Transverse colon (tissue), 4 donors: ENCODE measurements around the gene MRPL53. TPM values are rescaled to one million over a fixed set of nuclear protein-coding genes. Genes with fewer than 3 reads are reported as not detected.

Source experiments
- DNase-seq: peaks from one replicate; pipeline ENCODE4 v3.0.0-alpha.2; 2019
- H3K27ac ChIP-seq, 4 donors: fragments of 200-600 bp; sonication (generic); 2 replicates each; pipeline ENCODE4 v1.5.1; 2016 to 2018; ENCODE audit warnings: inconsistent platforms in 4 of 4
- H3K27me3 ChIP-seq: fragments of 200-600 bp; sonication (generic); 2 replicates; pipeline ENCODE4 v1.5.1; 2017; ENCODE audit warnings: inconsistent platforms
- H3K36me3 ChIP-seq, 4 donors: fragments of 200-600 bp; sonication (generic); 2 replicates each; pipeline ENCODE4 v1.5.1; 2017 to 2019; ENCODE audit warnings: inconsistent platforms in 4 of 4
- H3K4me1 ChIP-seq, 4 donors: fragments of 200-600 bp; sonication (generic); 2 replicates each; pipeline ENCODE4 v1.5.1; 2017 to 2020; ENCODE audit warnings: inconsistent platforms in 4 of 4
- H3K4me3 ChIP-seq, 4 donors: fragments of 200-600 bp; sonication (generic); 1 replicate in 1 of 4; 2 replicates in 3 of 4; pipeline versions ENCODE4 v1.5.1 to v1.6.1; 2017 to 2019; ENCODE audit warnings: inconsistent platforms in 4 of 4
- H3K9me3 ChIP-seq, 2 donors: fragments of 200-600 bp; sonication (generic); 2 replicates each; pipeline ENCODE4 v1.5.1; 2017 to 2019; ENCODE audit warnings: inconsistent platforms in 2 of 2
- CTCF ChIP-seq, 5 experiments: fragments of 200-600 bp in 3 of 5; fragments of 450-650 bp in 2 of 5; sonication (generic) in 3 of 5; IDR thresholded peaks; 1 replicate in 2 of 5; 2 replicates in 3 of 5; pipeline ENCODE4 v1.5.1; 2016 to 2017; ENCODE audit warnings: antibody characterized with exemption in 5 of 5, inconsistent platforms in 3 of 5, mild to moderate bottlenecking in 2 of 5, moderate library complexity in 1 of 5
- EP300 ChIP-seq: sonication (generic); formaldehyde crosslinking; IDR thresholded peaks from one replicate; pipeline ENCODE4 v1.6.1; 2017; ENCODE audit warnings: antibody characterized with exemption, low read depth
- POLR2A ChIP-seq: fragments of 450-650 bp; IDR thresholded peaks from one replicate; pipeline ENCODE4 v1.6.1; 2016; ENCODE audit warnings: antibody characterized with exemption, mild to moderate bottlenecking, moderate library complexity
- POLR2AphosphoS5 ChIP-seq, 3 donors: sonication (generic); formaldehyde crosslinking; IDR thresholded peaks; one replicate each; pipeline ENCODE4 v1.6.1; 2016; ENCODE audit warnings: antibody characterized with exemption in 3 of 3
- WGBS, 2 donors: methylation state at CpG; one replicate each; pipeline ENCODE4 v1.1.5; 2018; ENCODE audit warnings: low coverage in 1 of 2; 5-methylcytosine and 5-hydroxymethylcytosine counted together
- in situ Hi-C, 4 donors: fragments of 200-750 bp; cut with MboI; loops; one replicate each; pipeline versions ENCODE4 v1.15.0 to v1.15.1; 2017; ENCODE audit warnings: low sequenced_read_pairs in 3 of 4, low pct_ligation_motif_present in 1 of 4, low pct_unique_long_range_greater_than_20kb in 1 of 4
- intact Hi-C: fragments of 100-400 bp; cut with DNase I; formaldehyde crosslinking; loops from one replicate; pipeline ENCODE4 v1.15.1; 2023; ENCODE audit warnings: low total_unique reads
- total RNA-seq, 4 donors: library from RNA; depleted of rRNA; stranded (reverse); fragments of >200 nt; gene quantifications; one replicate each; pipeline ENCODE4 v1.1.0, GENCODE V29; 2016

Gene MRPL53
- total RNA-seq, 4 donors from 2014 or later, result 23.2 to 170 (median 26.3) TPM

- TF ChIP-seq POLR2A, result no peak
- Histone ChIP-seq H3K27ac (peak overlapping the region; percentile 21 to 52 (median 46)), H3K9me3 (no peaks in the 10 kb centered on the region), H3K27me3 (no peaks in the 10 kb centered on the region), H3K4me3 (no peak overlapping the region), H3K4me1 (peaks cover 0 to 18% (median 7%) of the 10 kb centered on the region in 4 donors), H3K36me3 (peaks cover 0 to 9% (median 0%) of the 10 kb centered on the region in 4 donors)
- DNase-seq, result peak; percentile 65
- in situ Hi-C loops (no loop called here), intact Hi-C loops (no loop called here)
- 60 to 77% methylated on average over 1 to 18 of the region's 18 CpGs for WGBS, 2 donors
Measured at GRCh38 chr2:74429487-74430451, 42.7 kb downstream of the MRPL53 start.

GRCh38 chr2:74428675-74429074, 43.8 kb downstream of the MRPL53 start:
- Histone ChIP-seq H3K36me3 (peaks cover 0 to 9% (median 0%) of the 10 kb centered on the region in 4 donors), H3K9me3 (no peaks in the 10 kb centered on the region), H3K27ac (no peak overlapping the region)

GRCh38 chr2:74427551-74427950, 44.9 kb downstream of the MRPL53 start:
- in situ Hi-C loops (no loop called here), intact Hi-C loops (no loop called here)
- no peak for TF ChIP-seq EP300
- no peak for TF ChIP-seq POLR2AphosphoS5 (IDR thresholded peaks at IDR 0.05)
- no peak for TF ChIP-seq CTCF (IDR thresholded peaks at IDR 0.05)
- H3K4me3 ChIP-seq, result no peak overlapping the region
- no peak for DNase-seq
- 90 to 92% methylated on average over 2 to 3 of the region's 3 CpGs for WGBS, 2 donors
- H3K9me3 ChIP-seq, result no peaks in the 10 kb centered on the region
- peaks cover 0 to 18% (median 7%) of the 10 kb centered on the region in 4 donors for H3K4me1 ChIP-seq
- peaks cover 0 to 9% (median 0%) of the 10 kb centered on the region in 4 donors for H3K36me3 ChIP-seq
- H3K27ac ChIP-seq, result no peak overlapping the region
- no peaks in the 10 kb centered on the region for H3K27me3 ChIP-seq

More at GRCh38 chr2:74428675-74429074, 43.8 kb downstream of the MRPL53 start:
- peaks cover 0 to 18% (median 7%) of the 10 kb centered on the region in 4 donors for H3K4me1 ChIP-seq
- H3K27me3 ChIP-seq, result no peaks in the 10 kb centered on the region
- no peak overlapping the region for H3K4me3 ChIP-seq
- in situ Hi-C loops (no loop called here), intact Hi-C loops (no loop called here)
- DNase-seq, result no peak
- no peak for TF ChIP-seq EP300
- TF ChIP-seq POLR2A, result no peak
- TF ChIP-seq POLR2AphosphoS5 (IDR thresholded peaks at IDR 0.05), result no peak
- no peak for TF ChIP-seq CTCF (IDR thresholded peaks at IDR 0.05)
- WGBS, 2 donors, result 85% methylated on average over 5 of the region's 5 CpGs; no CpG with 5 or more reads in 1 of the 2 donors

GRCh38 chr2:74426181-74426758, 46.2 kb downstream of the MRPL53 start:
- H3K27ac ChIP-seq, result no peak overlapping the region
- DNase-seq, result no peak
- H3K4me3 ChIP-seq, result no peak overlapping the region
- no peaks in the 10 kb centered on the region for H3K27me3 ChIP-seq
- H3K36me3 ChIP-seq, result peaks cover 0 to 9% (median 0%) of the 10 kb centered on the region in 4 donors
- H3K4me1 ChIP-seq, result peaks cover 5 to 27% (median 9%) of the 10 kb centered on the region in 4 donors
- intact Hi-C loops, result no loop called here
- TF ChIP-seq POLR2A (no peak), POLR2AphosphoS5 (IDR thresholded peaks at IDR 0.05) (no peak), CTCF (IDR thresholded peaks at IDR 0.05) (no peak), EP300 (no peak)
- in situ Hi-C loops, result no loop called here
- WGBS, 2 donors, result 81% methylated on average over 14 of the region's 14 CpGs; no CpG with 5 or more reads in 1 of the 2 donors
- H3K9me3 ChIP-seq, result no peaks in the 10 kb centered on the region
